H9 (cell line): ENCODE measurements around the gene SNAPC5. TPM values are rescaled to one million over a fixed set of nuclear protein-coding genes. Genes with fewer than 3 reads are reported as not detected.
A peak's percentile ranks its signal among the peaks of the same experiment; 100 is the strongest.

Experiments
- DNase-seq: peaks from one replicate; pipeline ENCODE4 v3.0.0-alpha.2; 2017
- H2AFZ ChIP-seq: one replicate; pipeline ENCODE4 v1.6.1; 2013; ENCODE audit warnings: mild to moderate bottlenecking, low read length, control low read depth, moderate library complexity
- H2AK5ac ChIP-seq: 2 replicates; pipeline ENCODE4 v1.6.1; 2013; ENCODE audit warnings: low read length, control low read depth, mixed read lengths; ENCODE audit not compliant: insufficient read length
- H2BK120ac ChIP-seq: one replicate; pipeline ENCODE4 v1.6.1; 2013; ENCODE audit warnings: low read depth, mild to moderate bottlenecking, low read length, control low read depth, inconsistent platforms; ENCODE audit not compliant: poor library complexity, severe bottlenecking
- H2BK12ac ChIP-seq: 2 replicates; pipeline ENCODE4 v1.6.1; 2013; ENCODE audit warnings: low read length, control low read depth, mixed read lengths, low read depth; ENCODE audit not compliant: insufficient read length
- H2BK15ac ChIP-seq: 2 replicates; pipeline ENCODE4 v1.6.1; 2013; ENCODE audit warnings: low read depth, low read length, control low read depth
- H2BK20ac ChIP-seq: one replicate; pipeline ENCODE4 v1.6.1; 2013; ENCODE audit warnings: low read depth, mild to moderate bottlenecking, low read length, control low read depth, inconsistent platforms; ENCODE audit not compliant: poor library complexity, severe bottlenecking
- H2BK5ac ChIP-seq: 2 replicates; pipeline ENCODE4 v1.6.1; 2013; ENCODE audit warnings: low read length, control low read depth, mixed read lengths; ENCODE audit not compliant: insufficient read length
- H3K14ac ChIP-seq: 2 replicates; pipeline ENCODE4 v1.6.1; 2013; ENCODE audit warnings: low read length, control low read depth; ENCODE audit not compliant: insufficient read depth
- H3K18ac ChIP-seq: 2 replicates; pipeline ENCODE4 v1.6.1; 2013; ENCODE audit warnings: low read depth, mild to moderate bottlenecking, mixed read lengths, low read length, control low read depth; ENCODE audit not compliant: insufficient read length
- H3K23ac ChIP-seq: 2 replicates; pipeline ENCODE4 v1.6.1; 2013; ENCODE audit warnings: low read length, control low read depth, mixed read lengths, low read depth; ENCODE audit not compliant: insufficient read length
- H3K23me2 ChIP-seq: 2 replicates; pipeline ENCODE4 v1.6.1; 2013; ENCODE audit warnings: low read depth, mild to moderate bottlenecking, mixed read lengths, low read length, control low read depth; ENCODE audit not compliant: insufficient read length, poor library complexity, severe bottlenecking
- H3K27ac ChIP-seq: 2 replicates; pipeline ENCODE4 v1.5.1; 2013; ENCODE audit warnings: low read length, control low read depth, mixed read lengths, low read depth; ENCODE audit not compliant: insufficient read length
- H3K27me3 ChIP-seq: 2 replicates; pipeline ENCODE4 v1.6.1; 2013; ENCODE audit warnings: low read length, control low read depth, inconsistent platforms; ENCODE audit not compliant: insufficient read depth
- H3K4ac ChIP-seq: 2 replicates; pipeline ENCODE4 v1.6.1; 2013; ENCODE audit warnings: low read depth, mild to moderate bottlenecking, control low read depth, inconsistent platforms, low read length, moderate library complexity
- H3K4me1 ChIP-seq: 2 replicates; pipeline ENCODE4 v1.6.1; 2013; ENCODE audit warnings: low read length, control low read depth, inconsistent platforms; ENCODE audit not compliant: insufficient read depth
- H3K4me2 ChIP-seq: 2 replicates; pipeline ENCODE4 v1.6.1; 2013; ENCODE audit warnings: low read length, control low read depth, mixed read lengths; ENCODE audit not compliant: insufficient read length, insufficient read depth
- H3K56ac ChIP-seq: 2 replicates; pipeline ENCODE4 v1.6.1; 2013; ENCODE audit warnings: low read depth, mild to moderate bottlenecking, mixed read lengths, low read length, control low read depth; ENCODE audit not compliant: insufficient read length
- H3K79me1 ChIP-seq: 2 replicates; pipeline ENCODE4 v1.6.1; 2013; ENCODE audit warnings: low read depth, mild to moderate bottlenecking, moderate library complexity, low read length, control low read depth, inconsistent platforms; ENCODE audit not compliant: insufficient read depth, poor library complexity, severe bottlenecking
- H3K79me2 ChIP-seq: 2 replicates; pipeline ENCODE4 v1.6.1; 2013; ENCODE audit warnings: low read length, control low read depth, inconsistent platforms; ENCODE audit not compliant: insufficient read depth
- H3K9ac ChIP-seq: 2 replicates; pipeline ENCODE4 v1.6.1; 2013; ENCODE audit warnings: low read length, control low read depth, mixed read lengths; ENCODE audit not compliant: insufficient read length; ENCODE audit errors: extremely low read depth
- H3K9me3 ChIP-seq: one replicate; pipeline ENCODE4 v1.6.1; 2013; ENCODE audit warnings: low read depth, low read length, inconsistent platforms; ENCODE audit not compliant: control insufficient read depth
- H3T11ph ChIP-seq: one replicate; pipeline ENCODE4 v1.6.1; 2013; ENCODE audit warnings: mild to moderate bottlenecking, low read length, control low read depth, inconsistent platforms
- H4K20me1 ChIP-seq: one replicate; pipeline ENCODE4 v1.6.1; 2013; ENCODE audit not compliant: control insufficient read depth, insufficient read length, insufficient read depth
- H4K5ac ChIP-seq: 2 replicates; pipeline ENCODE4 v1.6.1; 2013; ENCODE audit warnings: low read depth, mild to moderate bottlenecking, mixed read lengths, low read length, control low read depth; ENCODE audit not compliant: insufficient read length
- H4K8ac ChIP-seq: replicated peaks from 2 replicates; pipeline ENCODE4 v1.6.1; 2013; ENCODE audit warnings: low read length, control low read depth, mixed read lengths, low read depth; ENCODE audit not compliant: insufficient read length
- H4K91ac ChIP-seq: 2 replicates; pipeline ENCODE4 v1.6.1; 2013; ENCODE audit warnings: low read depth, mild to moderate bottlenecking, moderate library complexity, mixed read lengths, low read length, control low read depth; ENCODE audit not compliant: insufficient read length
- H3K27ac Mint-ChIP-seq, 3 experiments: 2 replicates in 2 of 3; 3 replicates in 1 of 3; pipeline ENCODE4 v1.8.0; 2020 to 2021; ENCODE audit warnings: mixed read lengths in 3 of 3, mild to moderate bottlenecking in 1 of 3, moderate library complexity in 1 of 3
- H3K27me3 Mint-ChIP-seq: 2 replicates; pipeline ENCODE4 v1.8.0; 2021; ENCODE audit warnings: low read depth, mild to moderate bottlenecking, moderate library complexity, mixed read lengths
- H3K36me3 Mint-ChIP-seq, 3 experiments: 2 replicates in 2 of 3; 3 replicates in 1 of 3; pipeline ENCODE4 v1.8.0; 2020 to 2021; ENCODE audit warnings: low read depth in 3 of 3, mixed read lengths in 3 of 3; ENCODE audit not compliant: insufficient read depth in 1 of 3
- H3K4me1 Mint-ChIP-seq, 2 experiments: 2 replicates each; pipeline ENCODE4 v1.8.0; 2020; ENCODE audit warnings: mixed read lengths in 2 of 2
- H3K4me3 Mint-ChIP-seq, 2 experiments: 2 replicates in 1 of 2; 3 replicates in 1 of 2; pipeline ENCODE4 v1.8.0; 2020 to 2021; ENCODE audit warnings: mild to moderate bottlenecking in 2 of 2, mixed read lengths in 2 of 2, moderate library complexity in 1 of 2
- H3K9me3 Mint-ChIP-seq, 2 experiments: 2 replicates in 1 of 2; 3 replicates in 1 of 2; pipeline ENCODE4 v1.8.0; 2020; ENCODE audit warnings: mild to moderate bottlenecking in 2 of 2, mixed read lengths in 2 of 2, moderate library complexity in 1 of 2
- WGBS: extraction: QIAGEN DNeasy Blood & Tissue Kit; methylation state at CpG from one replicate; pipeline ENCODE4 v1.1.7; 2013; ENCODE audit warnings: missing lambda C conversion rate, low lambda C conversion rate, mixed read lengths; ENCODE audit not compliant: insufficient read length; ENCODE audit errors: extremely low coverage; 5-methylcytosine and 5-hydroxymethylcytosine counted together
- total RNA-seq: library from RNA; stranded (reverse); gene quantifications from 2 replicates; pipeline ENCODE4 v1.2.1, GENCODE V29; 2021
- TF ChIP-seq, protein P1 (sequence below): fragments of 200-600 bp; sonication (generic); conservative IDR thresholded peaks from 3 replicates; pipeline ENCODE4 v1.8.0; 2021; ENCODE audit warnings: antibody characterized with exemption, mild to moderate bottlenecking

The SNAPC5 gene
- total RNA-seq, 1 experiment from 2014 or later = 28.9 TPM

DNA sequence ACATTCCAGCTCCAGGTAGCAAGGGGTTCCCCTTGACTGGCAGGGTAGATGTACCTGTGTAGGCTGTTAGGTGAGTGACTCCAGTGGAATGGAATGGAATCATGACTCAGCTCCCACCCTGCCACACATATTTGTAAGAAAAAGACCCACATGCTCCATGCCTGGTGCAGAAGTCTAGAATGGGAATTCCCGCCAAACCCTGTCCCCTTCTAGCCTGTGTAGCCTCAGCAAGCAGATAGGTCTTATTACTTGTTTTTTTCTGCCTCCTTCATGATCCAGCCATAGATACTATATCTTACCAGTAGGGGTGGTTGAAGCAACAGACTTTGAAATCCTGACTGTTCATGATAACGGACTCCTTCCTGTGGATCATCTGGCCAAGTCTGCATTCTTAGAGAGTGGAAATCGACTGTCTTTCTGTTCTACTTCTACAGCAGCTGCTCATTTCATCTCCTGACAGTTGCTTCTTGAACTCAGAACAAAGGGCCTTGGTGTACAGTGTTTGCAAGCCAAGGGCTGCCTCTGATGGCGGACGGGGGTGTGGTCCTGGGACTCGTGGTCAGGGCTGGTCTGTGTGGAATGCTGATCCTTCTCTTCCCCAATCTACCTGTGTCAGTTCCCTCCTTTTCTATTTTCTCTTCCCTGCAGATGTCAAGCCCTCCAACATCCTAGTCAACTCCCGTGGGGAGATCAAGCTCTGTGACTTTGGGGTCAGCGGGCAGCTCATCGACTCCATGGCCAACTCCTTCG lies 16.3 kb downstream of the SNAPC5 start:
- Histone ChIP-seq H2BK15ac (no peak overlapping the region), H3K79me2 (no peaks in the 10 kb centered on the region), H3T11ph (no peak overlapping the region), H3K27me3 (no peaks in the 10 kb centered on the region), H3K23me2 (no peaks in the 10 kb centered on the region), H3K9ac (no peak overlapping the region), H3K14ac (no peak overlapping the region), H2BK5ac (no peak overlapping the region), H3K56ac (no peak overlapping the region), H2BK120ac (no peak overlapping the region), H2BK20ac (no peak overlapping the region), H3K18ac (no peak overlapping the region), H3K4me1 (peaks cover 4% of the 10 kb centered on the region; the same call in 1 of the 2 replicates), H3K79me1 (no peaks in the 10 kb centered on the region), H3K4ac (no peak overlapping the region), H3K27ac (no peak overlapping the region), H4K91ac (no peak overlapping the region), H2BK12ac (no peak overlapping the region), H4K8ac (no peak overlapping the region), H3K23ac (no peak overlapping the region), H4K20me1 (no peaks in the 10 kb centered on the region), H3K9me3 (no peaks in the 10 kb centered on the region), H4K5ac (no peak overlapping the region), H2AFZ (no peak overlapping the region), H2AK5ac (no peak overlapping the region), H3K4me2 (no peak overlapping the region)
- no peaks in the 10 kb centered on the region for H3K9me3 Mint-ChIP-seq
- H3K4me3 Mint-ChIP-seq = no peak overlapping the region
- WGBS = no CpG with 5 or more reads among the region's 10 CpGs
- peaks cover 14 to 15% of the 10 kb centered on the region in 2 experiments for H3K4me1 Mint-ChIP-seq
- peaks cover 27 to 40% (median 28%) of the 10 kb centered on the region in 3 experiments for H3K36me3 Mint-ChIP-seq
- no peaks in the 10 kb centered on the region for H3K27me3 Mint-ChIP-seq
- TF ChIP-seq, protein P1, sequence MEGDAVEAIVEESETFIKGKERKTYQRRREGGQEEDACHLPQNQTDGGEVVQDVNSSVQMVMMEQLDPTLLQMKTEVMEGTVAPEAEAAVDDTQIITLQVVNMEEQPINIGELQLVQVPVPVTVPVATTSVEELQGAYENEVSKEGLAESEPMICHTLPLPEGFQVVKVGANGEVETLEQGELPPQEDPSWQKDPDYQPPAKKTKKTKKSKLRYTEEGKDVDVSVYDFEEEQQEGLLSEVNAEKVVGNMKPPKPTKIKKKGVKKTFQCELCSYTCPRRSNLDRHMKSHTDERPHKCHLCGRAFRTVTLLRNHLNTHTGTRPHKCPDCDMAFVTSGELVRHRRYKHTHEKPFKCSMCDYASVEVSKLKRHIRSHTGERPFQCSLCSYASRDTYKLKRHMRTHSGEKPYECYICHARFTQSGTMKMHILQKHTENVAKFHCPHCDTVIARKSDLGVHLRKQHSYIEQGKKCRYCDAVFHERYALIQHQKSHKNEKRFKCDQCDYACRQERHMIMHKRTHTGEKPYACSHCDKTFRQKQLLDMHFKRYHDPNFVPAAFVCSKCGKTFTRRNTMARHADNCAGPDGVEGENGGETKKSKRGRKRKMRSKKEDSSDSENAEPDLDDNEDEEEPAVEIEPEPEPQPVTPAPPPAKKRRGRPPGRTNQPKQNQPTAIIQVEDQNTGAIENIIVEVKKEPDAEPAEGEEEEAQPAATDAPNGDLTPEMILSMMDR = no peak
- no peak for DNase-seq
- H3K27ac Mint-ChIP-seq = peak overlapping the region in 1 of 3 experiments; percentile 36; a peak in 1 of 7 replicates
